Right renal cortex interstitium (tissue), 3 donors: Measurements from ENCODE around the gene GTPBP4. TPM values are rescaled to one million over a fixed set of nuclear protein-coding genes. Genes with fewer than 3 reads are reported as not detected.
"Not testable (repeated sequence)": the region's sequence is repeated elsewhere in the genome, so short reads cannot be mapped to it uniquely, and the experiment has no call there.

Experiments used
- DNase-seq, 3 donors: peaks; one replicate each; pipeline ENCODE4 v3.0.0-alpha.2; 2013; ENCODE audit warnings: low read depth in 3 of 3, low spot score in 2 of 3
- polyA plus RNA-seq, 3 donors: library from polyadenylated mRNA; unstranded; fragments of 120-200 nt; gene quantifications; one replicate each; pipeline ENCODE4 v1.2.1, GENCODE V29; 2013; ENCODE audit not compliant: insufficient read length in 3 of 3

Gene GTPBP4
- polyA plus RNA-seq, 3 donors = 63.8 to 74.2 (median 69.3) TPM

- no peak for DNase-seq
These were observed 34.2 kb downstream of the GTPBP4 start for GRCh38 chr10:1022413-1022812.

GRCh38 chr10:1024103-1024502 is 35.9 kb downstream of the GTPBP4 start:
- no peak for DNase-seq

DNA sequence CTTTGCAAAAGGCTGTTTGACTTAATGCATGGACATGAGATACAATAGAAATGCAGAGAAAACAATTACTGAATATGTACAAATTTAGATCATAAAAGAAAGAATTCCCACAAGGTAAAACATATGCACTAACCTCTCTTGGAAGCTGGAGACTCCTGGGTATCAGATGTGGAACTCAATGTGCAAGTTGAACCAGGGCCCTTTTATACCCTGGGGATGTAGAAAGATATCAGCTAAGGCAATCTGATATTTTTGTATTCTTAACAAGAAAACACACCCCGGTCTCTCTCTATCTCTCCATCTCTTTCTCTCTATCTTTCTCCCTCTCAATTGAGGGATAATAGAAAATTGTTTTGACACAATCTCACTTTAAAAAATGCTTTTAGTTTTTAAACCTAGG is 37.4 kb downstream of the GTPBP4 start, which contains the start of gene IDI2:
IDI2 (minus strand) TSS at position 177 of the 400 bp plus-strand sequence. CDS start 1,136 bp downstream, outside the sequence.
- no peak for DNase-seq

- DNase-seq = no peak
These were observed 38.3 kb downstream of the GTPBP4 start for GRCh38 chr10:1026578-1026977.

DNA sequence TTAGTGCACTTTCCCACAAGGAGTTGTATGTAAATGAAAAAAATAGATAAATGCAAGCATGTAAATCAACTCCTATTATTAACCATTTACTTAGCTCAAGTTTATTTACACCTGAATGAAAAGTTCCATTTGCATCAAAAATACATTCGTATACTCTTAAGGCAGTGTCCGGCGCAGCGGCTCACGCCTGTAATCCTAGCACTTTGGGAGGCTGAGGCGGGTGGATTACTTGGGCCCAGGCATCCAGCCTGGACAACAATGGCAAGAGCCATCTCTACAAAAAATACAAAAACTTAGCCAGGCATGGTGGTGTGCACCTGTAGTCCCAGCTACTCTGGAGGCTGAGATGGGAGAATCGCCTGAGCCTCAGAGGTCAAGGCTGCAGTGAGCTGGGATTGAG is 41.6 kb downstream of the GTPBP4 start:
- DNase-seq = no peak

DNA sequence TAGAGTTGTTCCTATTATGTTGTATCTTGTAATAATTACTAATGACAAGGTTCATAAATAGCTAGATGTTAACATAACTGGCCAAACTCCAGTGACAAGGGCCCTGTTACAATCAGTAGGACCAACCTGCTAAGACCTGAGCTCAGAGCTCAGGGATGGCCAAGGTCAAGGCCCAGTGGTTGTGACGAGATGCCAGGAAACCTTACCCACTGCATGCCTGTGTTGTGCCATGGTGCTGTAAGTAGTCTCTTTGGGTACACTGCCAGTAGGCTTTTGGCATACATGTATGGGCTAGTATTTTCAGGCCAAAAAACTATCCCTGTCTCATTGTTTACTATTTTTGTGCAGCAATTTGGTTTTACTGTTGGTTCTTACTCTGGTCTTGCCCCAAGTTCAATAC is 45.4 kb downstream of the GTPBP4 start:
- DNase-seq = no peak

DNA sequence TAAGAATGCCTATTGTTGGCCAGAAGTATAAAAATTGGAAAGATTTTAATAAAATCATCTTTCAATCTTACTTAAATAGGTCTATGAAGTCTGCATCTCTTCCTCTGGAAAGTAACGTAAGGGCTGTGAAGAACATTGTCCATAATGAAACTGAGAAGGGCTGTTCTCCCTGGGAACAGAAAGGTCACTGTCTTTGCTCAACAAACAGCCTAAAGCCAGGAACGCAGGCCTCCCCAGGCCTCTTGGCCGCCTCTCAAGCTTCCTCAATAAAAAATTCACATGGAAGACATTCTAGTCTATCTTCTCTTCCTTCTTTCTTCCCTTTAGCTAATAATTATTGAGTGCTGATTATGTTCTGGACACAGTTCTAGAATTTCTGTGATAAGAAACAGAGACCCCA is 46.5 kb downstream of the GTPBP4 start:
- DNase-seq = no peak

- DNase-seq = no peak
These were observed 47.0 kb downstream of the GTPBP4 start for GRCh38 chr10:1035201-1035600.

DNA sequence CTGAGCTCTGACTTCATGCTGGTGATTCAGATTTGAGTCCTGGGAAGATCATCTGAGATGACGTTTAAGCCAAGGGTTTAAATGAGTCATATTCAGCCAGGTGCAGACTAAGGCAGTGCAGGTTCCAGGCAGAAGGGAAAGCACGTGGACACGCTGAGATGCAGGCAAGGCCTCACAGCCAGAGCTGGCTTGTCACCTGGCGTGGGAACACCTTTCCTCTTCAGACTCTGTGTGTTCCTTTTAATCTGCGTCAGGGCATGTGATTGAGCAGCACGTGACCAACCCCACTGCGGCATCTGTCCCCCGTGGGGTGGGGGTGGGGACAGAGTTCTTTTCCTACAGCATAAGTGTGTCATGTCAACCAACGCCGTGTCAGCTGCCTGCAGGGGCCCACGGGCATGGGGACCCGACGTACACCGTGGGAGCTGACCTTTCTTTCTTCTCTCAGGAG is 48.1 kb downstream of the GTPBP4 start:
- DNase-seq = no peak

GRCh38 chr10:1037098-1037497 is 48.9 kb downstream of the GTPBP4 start:
- DNase-seq = no peak

GRCh38 chr10:1038769-1039168 is 50.5 kb downstream of the GTPBP4 start:
- DNase-seq = not testable (repeated sequence)

- no peak for DNase-seq
These were observed 51.9 kb downstream of the GTPBP4 start for GRCh38 chr10:1040133-1040532.

DNA sequence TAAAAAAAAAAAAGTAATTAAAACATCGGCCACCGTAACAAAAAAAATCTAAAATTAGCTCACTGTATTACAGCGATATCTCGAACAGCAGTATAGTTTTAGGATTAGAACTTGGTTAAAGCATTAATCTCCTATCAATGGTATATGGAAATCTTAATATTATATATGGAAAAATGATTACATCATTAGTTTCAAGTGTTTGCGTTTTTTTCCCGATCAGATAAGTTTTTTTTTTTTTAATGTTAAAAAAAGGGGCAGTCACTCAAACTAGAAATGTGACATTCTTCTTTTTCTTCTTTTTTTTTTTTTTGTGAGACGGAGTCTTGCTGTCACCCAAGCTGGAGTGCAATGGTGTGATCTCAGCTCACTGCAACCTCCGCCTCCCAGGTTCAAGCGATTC is 53.3 kb downstream of the GTPBP4 start:
- DNase-seq = no peak

- no peak for DNase-seq
These were observed 55.3 kb downstream of the GTPBP4 start for GRCh38 chr10:1043532-1043995.

GRCh38 chr10:1044146-1044545 is 55.9 kb downstream of the GTPBP4 start:
- DNase-seq = no peak

DNA sequence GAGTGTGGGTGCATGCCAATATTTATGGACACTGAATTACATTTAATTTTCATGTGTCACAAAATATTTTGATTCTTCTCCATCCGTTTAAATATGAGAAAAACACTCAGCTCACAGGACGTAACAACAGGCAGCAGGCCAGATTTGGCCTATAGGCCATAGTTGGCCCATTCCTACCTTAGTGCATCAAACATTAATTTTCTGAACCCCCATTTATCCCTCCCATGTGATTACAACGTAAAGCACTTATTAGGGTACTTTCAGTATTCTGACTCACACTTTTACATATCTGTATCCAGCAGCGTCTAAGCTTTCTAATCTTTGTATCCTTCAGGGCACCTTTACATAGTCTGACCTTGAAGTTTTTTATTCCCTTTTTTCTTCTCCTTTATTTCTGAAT is 56.7 kb downstream of the GTPBP4 start:
- no peak for DNase-seq

GRCh38 chr10:1045415-1045814 is 57.2 kb downstream of the GTPBP4 start:
- DNase-seq = no peak

- DNase-seq = no peak
These were observed 59.7 kb downstream of the GTPBP4 start for GRCh38 chr10:1047937-1048336.

DNA sequence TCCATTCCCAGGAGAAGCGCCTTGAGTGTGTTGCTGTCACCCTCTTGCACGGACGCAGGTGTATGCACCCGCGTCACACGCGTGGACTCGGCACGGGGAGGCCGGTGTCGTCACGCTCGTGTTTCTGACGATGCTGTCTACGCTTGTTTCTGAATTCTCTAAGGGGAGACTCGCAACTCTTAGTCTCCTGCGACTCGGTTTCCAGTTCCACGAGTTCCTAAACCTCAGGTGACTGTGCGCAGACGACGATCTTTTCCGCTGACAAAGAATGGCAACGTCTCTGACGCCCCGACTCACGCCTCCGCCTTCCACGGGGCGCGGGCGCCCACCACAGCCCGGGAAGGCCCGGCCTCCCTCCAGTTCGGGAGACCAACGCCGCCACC is 60.1 kb downstream of the GTPBP4 start:
- peak in 1 of 3 donors; percentile 36 for DNase-seq

DNA sequence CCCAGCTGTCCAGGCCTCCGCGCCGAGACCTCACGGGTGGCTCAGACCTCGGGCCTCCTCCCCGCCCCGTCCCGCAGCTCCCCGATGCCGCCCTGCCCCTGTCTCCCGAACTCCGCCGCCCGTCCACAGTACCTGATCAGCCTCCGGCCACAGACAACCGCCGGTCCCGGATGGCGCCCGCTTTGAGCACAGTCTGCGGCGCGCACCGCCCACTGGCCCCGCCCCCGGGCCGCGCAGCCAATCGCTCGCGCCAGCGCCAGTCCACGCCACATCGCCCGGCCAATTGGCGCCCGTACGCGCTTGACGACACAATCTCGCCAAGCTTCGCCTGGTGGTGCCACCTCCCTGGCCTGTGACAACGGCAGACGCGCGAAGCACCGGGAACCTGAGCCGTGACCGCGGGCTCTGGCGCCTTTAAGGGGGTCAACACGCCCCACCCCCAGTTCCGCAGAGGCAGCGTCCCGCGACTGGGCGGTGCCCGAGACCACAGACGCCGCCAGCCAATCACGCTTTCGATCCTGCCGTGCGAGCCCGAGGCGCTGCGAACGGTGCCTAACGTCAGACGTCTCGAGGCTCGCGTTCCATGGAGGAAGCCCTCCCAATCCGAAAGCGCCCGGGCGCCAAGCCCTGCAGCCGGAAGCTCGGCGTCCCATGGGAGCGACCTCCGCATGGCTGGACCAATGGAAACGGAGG is 60.6 kb downstream of the GTPBP4 start, which contains the start of gene IDI1:
IDI1 (minus strand) TSS at position 388 of the 693 bp plus-strand sequence; CDS start at position 272, 116 bp downstream.
- DNase-seq = peak; percentile 91 to 96 (median 95)

DNA sequence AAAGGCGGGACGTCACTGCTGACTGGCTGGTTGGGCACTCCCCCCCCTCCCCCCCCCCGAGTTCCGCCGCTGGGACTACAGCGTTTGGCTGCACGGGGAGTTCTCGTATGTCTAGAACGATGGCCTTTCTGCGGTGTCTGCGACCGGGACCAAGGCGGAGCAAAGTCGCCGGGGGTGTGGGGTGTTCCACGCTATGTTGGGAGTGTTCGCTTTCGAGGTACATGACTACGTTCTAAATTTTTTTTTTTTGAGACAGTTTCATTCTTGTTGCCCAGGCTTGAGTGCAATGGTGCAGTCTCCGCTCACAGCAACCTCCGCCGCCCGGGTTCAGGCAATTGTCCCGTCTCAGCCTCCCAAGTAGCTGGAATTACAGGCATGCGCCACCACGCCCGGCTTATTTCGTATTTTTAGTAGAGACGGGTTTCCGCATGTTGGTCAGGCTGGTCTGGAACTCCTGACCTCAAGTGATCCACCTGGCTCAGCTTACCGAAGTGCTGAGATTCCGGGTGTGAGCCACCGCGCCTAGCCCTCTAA is 61.3 kb downstream of the GTPBP4 start:
- no peak for DNase-seq

DNA sequence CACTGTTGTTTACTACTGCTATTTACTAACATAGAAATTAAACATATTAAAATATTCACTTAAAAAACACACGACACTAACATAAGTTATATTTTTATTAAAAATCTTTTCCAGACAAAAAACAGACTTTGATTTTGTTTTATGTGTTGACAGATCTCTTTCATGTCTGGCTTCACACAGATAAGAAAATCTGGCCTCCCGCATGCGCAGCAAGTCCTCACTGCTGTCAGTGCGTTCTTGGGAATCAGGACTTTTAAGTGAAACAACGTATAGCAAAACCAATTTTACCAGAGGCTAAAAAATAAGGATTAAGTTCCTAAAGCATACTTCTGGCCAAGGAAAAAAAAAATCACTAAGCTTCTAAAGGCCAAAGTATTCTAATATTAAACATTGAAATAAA is 61.9 kb downstream of the GTPBP4 start:
- no peak for DNase-seq
